HUDEP-2 (cell line): Measurements from ENCODE around the gene RAB30.

Experiments used
- DNase-seq, 76 experiments: peaks; one replicate each; lab custom pipeline; 2025; ENCODE audit not compliant: unreplicated experiment in 76 of 76; lab: John Stamatoyannopoulos, UW

The RAB30 gene

DNA sequence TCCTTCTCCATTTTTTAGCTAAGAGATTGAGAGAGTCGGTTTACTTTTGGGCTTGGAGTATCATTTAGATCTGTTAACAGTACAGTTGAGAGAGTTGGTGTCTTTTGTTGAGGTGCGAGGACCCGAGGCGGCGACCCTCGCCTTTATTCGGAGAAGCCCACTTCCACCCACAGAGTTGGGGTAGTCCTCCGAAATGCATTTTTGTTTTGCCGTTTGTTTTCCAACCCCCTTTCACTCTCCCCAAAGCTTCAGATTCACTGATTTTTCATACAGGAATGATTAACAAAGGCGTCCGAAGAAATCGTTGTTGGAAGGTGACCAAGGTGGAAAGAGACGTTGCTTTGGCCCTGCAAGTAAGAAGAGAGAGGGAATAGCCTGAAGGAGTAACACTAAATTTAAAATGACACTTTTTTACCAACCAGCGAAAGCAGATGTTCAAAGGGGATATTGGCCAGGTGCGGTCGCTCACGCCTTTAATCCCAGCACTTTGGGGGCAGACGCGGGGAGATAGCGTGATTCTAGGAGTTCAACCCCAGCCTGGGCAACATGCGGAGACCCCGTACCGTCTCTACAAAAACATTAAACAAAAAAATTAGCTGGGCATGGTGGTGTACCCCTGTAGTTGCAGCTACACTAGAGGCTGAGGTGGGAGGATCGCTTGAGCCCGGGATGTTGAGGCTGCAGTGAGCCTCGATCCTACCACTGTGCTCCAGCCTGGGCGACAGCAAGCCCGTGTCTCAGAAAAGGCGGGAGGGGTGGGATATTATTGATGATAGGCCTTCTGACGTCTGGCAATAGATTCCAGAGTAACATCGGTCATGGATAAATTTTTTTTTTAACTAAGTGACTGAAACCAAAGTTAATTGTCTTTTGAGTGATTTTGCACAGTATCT is 899 bp upstream of the RAB30 start:
- DNase-seq, result peak in 4 of 76 experiments; percentile 14 to 44 (median 32)

DNA sequence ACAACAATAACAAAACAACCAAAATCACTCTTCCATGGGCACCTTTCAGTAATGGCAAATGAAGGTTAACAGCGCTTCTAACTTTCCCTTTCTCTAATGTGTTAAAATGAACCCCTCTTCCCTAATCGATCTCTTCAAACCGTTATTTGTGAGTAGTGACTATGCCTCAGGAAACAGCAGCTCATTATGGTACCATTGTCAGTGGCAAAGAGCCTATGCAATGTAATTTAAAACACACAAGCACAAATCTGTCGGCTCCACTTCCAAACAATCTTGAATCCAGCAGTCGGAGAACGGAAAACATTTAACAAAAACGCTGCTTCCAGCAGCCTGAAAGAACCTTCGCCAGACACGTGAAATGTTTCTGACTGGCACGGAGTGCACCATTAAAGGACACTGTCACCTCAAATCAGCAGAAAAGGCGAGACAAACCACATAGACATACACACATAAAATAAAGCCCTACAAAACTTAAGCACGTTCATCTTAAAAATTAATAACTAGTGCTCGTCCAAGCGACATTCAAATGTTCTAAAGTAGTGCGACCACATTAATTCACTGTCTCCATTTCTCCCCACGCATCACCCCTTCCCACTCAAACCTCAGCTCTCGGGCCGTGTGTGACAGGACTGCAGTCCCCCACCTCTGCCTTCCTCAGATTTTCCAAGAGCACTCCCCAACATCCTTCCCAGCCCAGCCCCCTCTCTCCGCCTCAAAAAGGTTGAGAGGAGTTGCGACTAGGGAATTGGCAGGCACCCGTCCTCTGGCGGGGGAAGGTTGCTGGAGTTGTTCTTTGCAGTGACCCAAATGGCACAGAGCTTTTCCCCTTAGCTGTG is 748 bp downstream of the RAB30 start:
- DNase-seq, result peak in 6 of 76 experiments; percentile 2 to 28 (median 14)

DNA sequence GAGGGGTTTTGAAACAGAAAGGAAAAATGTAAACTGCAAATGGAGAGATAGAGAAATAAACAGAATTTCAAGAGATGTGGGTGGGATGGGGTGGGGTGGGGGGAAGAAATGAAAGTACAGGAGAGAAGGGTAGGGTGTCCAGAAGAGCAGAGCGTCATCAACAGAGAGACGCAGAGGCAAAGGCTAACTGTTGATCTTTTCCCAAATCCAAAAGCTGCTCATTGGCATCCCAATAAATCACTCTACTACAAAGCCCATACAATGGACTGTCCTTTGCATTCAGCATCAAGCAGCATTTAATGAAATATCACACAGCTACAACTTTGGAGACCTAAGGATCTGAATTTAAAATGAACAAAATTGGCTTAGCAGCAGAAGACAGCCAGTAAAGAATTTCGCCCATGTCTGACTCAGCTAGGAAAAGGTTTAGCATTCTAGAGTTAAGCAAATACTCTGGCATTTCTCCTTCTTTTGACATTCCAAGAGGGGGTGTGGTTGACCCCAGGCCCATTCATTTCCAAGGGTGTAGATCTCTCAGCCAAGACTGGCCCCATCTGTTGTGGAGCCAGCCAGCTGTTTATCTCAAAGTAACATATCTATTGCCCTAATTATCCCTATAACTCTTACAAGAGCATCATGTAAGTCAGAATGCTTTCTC is 1.5 kb downstream of the RAB30 start:
- DNase-seq, result peak in 13 of 76 experiments; percentile 6 to 39 (median 19)

DNA sequence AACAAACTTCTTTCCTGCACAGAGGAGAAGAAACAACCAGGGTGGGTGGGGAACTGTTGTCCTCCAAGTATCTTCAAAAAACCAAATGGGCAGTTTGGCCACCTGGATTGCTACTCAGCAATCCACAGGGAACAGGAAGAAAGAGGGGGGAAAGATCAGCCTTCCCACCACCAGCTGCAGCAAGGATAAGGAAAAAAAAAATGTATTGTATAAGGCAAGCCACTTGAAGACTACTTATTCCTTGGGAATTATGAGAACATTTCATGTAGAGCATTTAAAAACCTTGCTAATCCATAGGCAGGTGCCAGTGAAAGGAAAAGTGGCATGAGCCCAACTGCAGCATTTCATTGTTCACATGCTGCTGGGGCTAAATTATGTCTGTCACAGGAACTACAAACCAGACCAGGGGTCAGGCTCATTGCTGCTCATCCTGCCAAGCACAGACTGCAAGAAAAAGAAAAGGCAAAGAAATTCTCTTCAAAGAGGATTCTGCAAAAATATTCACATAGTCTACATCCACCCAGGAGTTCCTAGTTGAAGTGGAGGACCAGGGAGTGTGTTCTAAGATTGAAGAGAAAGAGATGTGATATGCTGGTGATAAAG is 2.2 kb downstream of the RAB30 start:
- no peak for DNase-seq

DNA sequence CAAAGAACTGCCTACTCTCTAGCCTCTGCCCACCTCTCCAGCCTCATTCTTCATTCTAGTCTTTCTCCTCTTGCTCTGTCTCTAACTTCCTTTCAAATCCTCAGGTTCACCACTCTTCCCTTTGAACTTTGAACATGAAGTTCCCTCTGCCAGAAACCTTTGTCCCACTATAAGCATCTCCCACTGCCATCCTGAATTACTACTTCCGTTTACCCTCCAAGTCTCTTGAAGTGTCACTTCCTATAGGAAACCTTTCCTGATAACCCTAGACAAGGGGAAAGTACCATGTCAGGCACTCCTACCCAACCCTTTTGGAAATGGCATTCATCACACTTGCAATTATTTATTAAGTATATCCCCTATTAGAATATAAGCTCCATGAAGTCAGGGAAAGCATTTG is 3.1 kb downstream of the RAB30 start:
- no peak for DNase-seq

DNA sequence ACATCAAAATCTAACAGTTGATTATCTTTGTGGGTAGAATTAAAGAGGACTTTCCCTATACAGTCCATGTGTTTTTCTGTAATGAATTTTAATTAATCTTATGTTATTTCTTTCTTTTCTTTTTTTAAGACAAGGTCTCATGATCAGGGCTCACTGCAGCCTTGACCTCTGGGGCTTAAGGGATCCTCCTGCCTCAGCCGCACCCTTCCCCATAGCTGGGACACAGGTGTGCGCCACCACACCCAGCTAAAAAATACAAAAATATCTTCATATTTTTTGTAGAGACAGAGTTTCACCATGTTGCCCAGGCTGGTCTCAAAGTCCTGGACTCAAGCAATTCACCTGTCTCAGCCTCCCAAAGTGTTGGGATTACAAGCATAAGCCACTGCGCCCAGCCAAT is 7.7 kb downstream of the RAB30 start:
- no peak for DNase-seq

DNA sequence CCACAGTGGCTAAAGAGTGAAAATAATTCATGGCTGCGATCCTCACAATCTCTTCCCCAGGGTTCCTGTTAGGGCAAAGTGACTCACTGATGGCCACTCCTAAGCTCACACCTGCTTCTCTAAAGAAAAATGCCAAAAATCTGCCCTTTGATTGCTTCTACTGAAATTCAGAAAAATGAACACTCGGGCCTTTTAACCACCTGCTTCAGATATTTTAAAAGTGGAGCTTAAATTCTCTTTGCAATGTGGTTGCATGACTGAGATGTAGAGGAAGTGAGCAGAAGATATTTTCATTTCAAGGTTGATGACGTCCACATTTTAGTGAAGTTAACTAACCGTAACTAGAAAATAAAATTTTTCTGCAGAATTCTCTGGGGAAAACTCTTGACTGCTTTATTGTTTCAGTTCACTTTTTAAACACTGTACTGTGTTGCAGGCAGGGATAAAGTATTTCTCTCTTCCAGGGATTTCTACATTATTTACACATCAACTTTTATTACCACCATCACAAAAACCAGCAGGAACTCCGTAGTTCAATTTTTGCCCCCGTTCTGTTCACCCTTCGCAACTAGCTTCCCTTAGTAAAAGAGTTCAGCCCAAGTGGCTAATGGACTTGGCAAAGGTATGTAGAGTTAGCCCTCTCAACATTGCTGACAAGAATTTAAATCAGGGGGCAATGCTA is 8.5 kb downstream of the RAB30 start:
- no peak for DNase-seq

DNA sequence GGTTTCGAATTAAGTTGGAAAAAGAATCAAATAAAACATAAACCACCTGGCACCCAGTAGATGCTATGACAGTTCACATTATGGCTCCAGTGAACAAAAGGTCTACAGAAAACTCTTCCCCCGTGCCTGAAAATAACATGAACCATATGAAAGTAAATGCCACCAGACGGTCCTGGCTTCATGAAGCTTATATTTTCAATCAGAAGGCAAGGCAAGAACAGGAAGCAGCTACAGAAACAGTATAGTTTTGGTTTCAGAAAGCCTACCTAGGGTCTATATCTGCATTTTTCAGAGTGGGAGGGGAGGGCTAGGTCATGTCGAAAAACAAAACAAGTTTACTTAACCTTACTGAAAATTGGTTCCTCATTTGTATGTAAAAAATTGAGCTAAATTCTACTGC is 9.8 kb downstream of the RAB30 start:
- no peak for DNase-seq

DNA sequence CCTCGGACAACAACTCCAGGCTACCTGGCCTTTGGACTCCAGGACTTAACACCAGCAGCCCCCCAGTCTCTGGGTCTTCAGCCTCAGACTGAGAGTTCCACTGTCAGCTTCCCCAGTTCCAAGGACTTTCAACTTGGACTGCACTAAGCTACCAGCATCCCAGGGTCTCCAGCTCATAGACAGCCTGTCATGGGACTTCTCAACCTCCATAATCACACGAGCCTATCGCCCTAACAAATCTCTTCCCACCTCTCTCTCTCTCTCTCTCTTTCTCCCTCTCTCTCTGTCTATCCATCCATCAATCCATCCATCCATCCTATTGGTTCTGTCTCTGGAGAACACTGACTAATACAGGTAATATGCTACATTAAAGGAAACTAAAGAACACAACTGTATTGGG is 10.7 kb downstream of the RAB30 start:
- DNase-seq, result no peak

DNA sequence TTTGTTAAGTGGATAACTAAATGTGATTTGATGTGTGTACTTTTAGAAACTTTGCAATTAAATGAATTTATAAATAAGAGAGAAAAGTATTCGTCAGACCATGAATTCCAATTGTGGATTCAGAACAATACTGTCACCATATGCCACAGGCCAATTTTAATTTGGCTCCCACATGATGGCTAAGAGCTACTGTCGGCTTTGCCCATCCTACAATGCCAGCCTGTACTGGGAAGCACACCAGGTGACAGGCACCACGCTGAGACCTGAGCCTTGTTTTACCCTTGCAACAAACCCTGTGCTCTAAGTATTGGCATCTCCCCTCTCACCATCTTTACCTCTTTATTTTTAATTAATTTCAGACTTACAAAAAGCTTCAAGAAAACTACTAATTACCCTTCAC is 14.0 kb downstream of the RAB30 start:
- DNase-seq, result no peak

DNA sequence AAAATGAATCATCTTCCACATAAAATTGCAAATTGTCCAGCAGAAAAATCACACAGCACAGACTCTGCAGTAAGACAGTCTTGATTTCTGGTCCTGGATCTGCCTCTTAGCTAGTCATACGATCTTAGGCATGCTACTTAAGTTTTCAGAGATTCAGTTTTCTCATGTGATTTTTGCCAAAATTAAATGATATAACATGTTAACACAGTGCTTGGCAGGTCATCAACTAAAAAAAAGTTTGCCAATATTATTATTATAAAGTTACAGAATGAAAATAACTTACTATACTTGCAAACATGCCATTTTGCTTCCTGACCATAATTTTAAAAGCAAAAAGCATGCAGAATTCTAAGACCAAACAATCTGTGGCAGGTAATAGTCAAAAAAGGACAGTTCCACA is 15.1 kb downstream of the RAB30 start:
- DNase-seq, result no peak

DNA sequence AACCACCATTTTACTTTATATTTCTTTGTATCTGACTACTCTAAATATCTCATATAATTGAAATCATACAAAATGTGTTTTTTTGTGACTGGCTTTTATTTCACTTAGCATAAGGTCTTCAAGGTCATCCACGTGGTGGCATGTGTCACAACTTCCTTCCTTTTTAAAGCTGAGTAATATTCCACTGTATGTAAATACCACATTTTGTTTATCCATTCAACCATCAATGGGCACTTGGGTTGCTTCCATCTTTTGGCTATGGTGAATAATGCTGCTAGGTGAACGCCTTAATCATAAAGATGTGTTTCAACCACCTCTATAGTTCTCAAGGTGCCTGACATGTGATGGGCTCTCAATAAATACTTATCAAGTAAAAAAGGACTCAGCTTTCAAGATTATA is 15.5 kb downstream of the RAB30 start:
- no peak for DNase-seq

DNA sequence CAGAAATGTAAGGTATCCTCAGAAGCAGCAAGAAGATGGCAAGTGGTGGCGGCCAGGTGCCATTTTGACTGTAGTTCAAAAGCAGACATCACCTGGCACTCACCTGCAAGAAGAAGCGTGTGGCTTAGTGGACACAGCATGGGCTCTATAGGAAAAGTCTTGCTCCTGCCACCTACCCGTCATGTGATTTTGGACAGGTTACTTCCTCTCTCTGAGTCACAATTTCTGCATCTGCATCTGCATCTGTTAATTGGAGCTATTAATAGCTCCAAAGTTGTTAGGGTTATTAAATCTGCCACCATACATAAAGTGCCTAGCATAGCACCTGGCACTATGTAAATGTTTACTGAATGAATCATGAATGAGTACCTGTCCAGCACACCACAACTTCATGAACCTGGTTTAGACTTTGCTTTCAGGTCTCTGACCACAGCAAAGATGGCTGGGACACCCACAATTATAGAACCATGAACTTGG is 16.8 kb downstream of the RAB30 start:
- DNase-seq, result no peak

DNA sequence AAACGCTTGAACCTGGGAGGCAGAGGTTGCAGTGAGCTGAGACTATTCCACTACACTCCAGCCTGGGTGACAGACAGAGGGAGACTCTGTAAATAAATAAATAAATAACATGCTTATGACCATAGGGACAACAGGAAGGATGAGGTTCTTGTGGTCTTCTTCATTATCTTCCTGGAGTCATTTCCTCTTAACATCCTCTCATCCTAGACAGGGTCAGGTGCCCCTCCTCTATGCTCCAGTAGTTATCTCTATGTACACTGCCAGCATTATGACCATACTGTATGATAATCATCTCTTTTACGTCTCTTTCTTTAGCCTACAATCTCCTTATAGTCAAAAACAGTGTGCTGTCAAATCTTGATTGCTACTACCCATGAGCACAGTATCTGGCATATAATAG is 17.7 kb downstream of the RAB30 start:
- DNase-seq, result peak in 5 of 76 experiments; percentile 2 to 44 (median 20)

DNA sequence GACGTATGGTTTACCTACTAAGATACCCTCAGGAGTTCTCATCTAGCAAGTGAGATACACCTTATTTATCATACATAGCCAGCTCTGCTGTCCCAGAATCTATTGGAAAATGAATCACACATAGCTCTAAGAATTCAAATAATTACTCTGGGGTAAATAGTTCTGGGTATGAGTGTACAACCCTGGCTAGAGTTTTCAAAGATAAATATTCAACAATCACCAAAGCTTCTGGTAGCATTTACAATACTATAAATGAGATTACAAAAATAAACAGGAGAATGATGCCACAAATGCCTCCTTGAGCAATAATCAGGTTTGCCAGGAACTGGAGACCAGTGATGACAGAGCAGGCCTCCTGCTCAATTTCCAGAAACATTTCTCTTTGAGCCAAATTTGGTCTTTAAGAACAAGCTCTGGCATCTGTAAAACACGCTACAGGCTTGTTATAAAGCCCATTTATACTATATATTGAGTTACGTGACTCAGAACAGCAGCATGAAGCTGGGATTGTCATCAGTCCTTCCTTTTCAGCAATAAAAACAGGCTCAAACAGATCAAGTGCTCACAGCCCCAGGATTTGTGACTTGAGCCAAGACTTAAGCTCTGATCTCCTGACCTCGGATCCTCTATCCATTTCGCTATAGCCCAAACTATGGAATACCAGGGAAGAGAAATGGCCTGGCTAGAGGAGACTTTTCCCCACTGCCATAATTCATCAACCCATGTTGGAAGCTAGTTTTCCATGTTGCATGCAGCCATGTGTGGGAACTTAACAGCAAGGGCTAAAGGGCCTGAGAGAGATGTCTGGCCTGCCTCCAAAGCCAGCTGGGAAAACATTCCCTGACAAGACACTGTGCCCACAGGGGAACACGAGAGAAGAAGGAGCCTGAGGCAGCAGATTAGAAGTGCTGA is 19.7 kb downstream of the RAB30 start:
- DNase-seq, result no peak

DNA sequence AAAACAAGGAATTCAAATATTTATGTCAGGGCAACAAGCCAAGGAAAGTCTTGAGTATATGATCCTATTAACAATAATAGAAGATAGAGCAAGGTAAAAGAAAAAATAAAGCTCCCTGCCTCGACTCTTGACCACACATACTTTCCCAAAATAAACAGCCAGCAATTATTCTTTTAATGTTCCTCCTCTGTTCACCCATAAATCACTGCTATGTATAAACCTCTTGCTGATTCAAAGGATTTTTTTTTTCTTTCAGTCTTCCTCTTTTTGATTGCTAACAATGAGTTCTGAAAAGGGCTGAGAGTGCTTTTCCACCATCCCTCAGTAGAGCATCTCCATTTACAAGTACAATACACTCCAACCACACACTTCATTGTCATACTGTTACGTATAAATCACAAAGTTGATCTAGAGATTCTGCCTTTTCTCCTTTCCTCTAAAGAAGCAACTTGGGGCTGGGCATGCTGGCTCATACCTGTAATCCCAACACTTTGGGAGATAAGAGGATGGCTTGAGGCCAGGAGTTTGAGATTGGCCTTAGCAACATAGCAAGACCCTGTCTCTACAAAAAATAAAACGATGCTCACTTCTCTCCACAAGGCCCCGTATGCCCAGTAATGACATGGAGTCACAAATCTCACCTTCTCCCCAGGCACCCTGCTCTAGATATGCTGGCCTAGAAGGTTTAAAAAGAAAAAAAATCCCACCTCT is 24.0 kb downstream of the RAB30 start:
- no peak for DNase-seq

DNA sequence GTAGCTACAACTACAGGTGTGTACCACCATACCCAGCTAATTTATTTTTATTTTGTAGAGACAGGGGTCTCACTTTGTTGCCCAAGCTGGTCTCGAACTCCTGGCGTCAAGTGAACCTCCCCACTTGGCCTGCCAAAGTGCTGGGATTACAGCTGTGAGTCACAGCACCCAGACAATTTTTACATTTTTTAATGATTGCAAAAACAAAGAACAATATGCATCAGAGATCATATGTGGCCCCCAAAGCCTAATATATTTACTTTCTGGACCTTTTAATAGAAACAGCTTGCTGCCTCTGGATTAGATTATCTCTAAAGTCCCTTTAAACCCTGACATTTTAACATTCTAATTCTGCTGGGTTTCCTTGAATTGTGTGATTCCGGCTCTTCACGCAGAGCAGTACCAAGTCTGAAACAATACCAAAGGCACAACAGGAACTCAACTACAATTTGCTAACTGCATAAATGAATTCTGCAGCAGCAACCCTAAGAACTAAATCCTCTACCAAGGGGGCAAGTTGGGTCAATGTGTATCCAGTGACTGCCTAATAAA is 25.0 kb downstream of the RAB30 start:
- DNase-seq, result no peak
